ENCODE data around the gene AKAP13. TPM values are rescaled to one million over a fixed set of nuclear protein-coding genes. Genes with fewer than 3 reads are reported as not detected.

The AKAP13 gene
- total and polyA plus RNA-seq, 2 of the 13 experiments (the other 11 are each of a cell fraction or from before 2014, with no cell fraction given): 6.7 to 27.1 TPM

DNA sequence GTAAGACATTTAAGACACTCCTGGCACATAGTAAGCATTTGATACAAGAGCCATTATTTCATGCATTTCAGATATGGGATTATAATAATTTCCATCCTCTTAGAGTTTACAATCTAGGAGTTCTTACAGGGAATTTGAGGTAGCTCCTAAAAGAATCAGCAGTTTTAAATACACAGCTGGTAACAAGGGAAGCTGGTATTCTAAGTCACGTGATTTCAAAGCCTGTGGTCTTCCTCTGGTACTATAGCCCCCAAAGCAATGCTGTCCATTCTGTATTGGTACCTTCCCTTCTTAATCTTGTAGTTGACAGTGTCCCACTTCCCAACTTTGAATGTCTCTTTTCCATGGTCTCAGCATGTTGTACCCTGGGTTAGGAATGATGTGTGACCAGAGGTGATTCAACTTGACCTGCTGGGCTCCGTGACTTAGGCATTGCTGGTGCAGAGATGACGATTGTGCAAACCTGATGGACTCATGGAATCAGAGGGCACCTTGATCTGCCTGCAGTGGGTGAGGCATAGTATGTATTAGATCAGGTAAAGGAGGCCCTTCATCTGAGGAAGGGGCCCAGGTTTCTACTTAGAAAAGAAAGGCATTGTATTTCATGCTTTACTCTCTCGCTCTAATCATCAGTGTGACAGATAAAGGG lies 122.9 kb downstream of the AKAP13 start:
- ChIA-PET CTCF (ENCODE audit: low intra/inter-chr PET ratio, low total read pairs) (interaction anchor here (2.3 kb wide), 1 partner anchor 172 kb away, joined by 7 read pairs; no protein-coding TSS in a partner anchor), POLR2A (no interaction called here)
- WGBS (ENCODE audit: low lambda C conversion rate): 66% methylated on average over 4 of the region's 4 CpGs
- no peak overlapping the region for H3K4me2 ChIP-seq (ENCODE audit: low read depth, low read length)
- no peak overlapping the region for H3K9ac ChIP-seq (ENCODE audit: insufficient read depth, low read depth, low read length)
- H3K4me1 ChIP-seq (ENCODE audit: insufficient read depth, low read length): peaks cover 8% of the 10 kb centered on the region; the same call in 1 of the 2 replicates
- TF ChIP-seq, protein P1, sequence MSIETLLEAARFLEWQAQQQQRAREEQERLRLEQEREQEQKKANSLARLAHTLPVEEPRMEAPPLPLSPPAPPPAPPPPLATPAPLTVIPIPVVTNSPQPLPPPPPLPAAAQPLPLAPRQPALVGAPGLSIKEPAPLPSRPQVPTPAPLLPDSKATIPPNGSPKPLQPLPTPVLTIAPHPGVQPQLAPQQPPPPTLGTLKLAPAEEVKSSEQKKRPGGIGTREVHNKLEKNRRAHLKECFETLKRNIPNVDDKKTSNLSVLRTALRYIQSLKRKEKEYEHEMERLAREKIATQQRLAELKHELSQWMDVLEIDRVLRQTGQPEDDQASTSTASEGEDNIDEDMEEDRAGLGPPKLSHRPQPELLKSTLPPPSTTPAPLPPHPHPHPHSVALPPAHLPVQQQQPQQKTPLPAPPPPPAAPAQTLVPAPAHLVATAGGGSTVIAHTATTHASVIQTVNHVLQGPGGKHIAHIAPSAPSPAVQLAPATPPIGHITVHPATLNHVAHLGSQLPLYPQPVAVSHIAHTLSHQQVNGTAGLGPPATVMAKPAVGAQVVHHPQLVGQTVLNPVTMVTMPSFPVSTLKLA (IDR thresholded peaks at IDR 0.05): no peak
- TF ChIP-seq CEBPB (IDR thresholded peaks at IDR 0.05; ENCODE audit: borderline replicate concordance, low read depth, low read length): peak; percentile 35; the same call in 1 of the 2 replicates
- BruUV-seq (replicated peaks): no TSS peak
- peak; percentile 39; the same call in 2 of the 3 replicates for ATAC-seq
- in situ Hi-C loops (cut with HindIII; ENCODE audit: extremely low pct_ligation_motif_present, low pct_unique_long_range_greater_than_20kb) (no loop called here), intact Hi-C loops (cut with micrococcal nuclease; ENCODE audit: unreplicated experiment) (loop anchor here (5.0 kb wide), 1 partner anchor 171 kb away; no protein-coding TSS in a partner anchor)
- no peak overlapping the region for H2AFZ ChIP-seq (ENCODE audit: low read length)
- H3K36me3 ChIP-seq (replicated peaks in 1 of 2; ENCODE audit: control insufficient read depth in 1 of 2, insufficient read depth in 2 of 2, low read length in 2 of 2): no peaks in the 10 kb centered on the region; a peak in 1 of 5 replicates
- H4K20me1 ChIP-seq (ENCODE audit: insufficient read depth, low read length): 0 out of 2 replicates have a peak, but pooled peaks cover 3% of the 10 kb centered on the region
- H3K79me2 ChIP-seq (ENCODE audit: insufficient read depth, low read length): peaks cover 3% of the 10 kb centered on the region
- H3K9me3 ChIP-seq (ENCODE audit: low read length): no peaks in the 10 kb centered on the region
- no peak overlapping the region for H3K27ac ChIP-seq (ENCODE audit: extremely low read length, insufficient read depth, low read length)
- H3K4me3 ChIP-seq (replicated peaks in 1 of 3; ENCODE audit: insufficient read depth in 1 of 3, low read depth in 2 of 3, low read length in 3 of 3): no peak overlapping the region
- no peak for DNase-seq (ENCODE audit: low spot score)
- FAIRE-seq: no peak
- H3K27me3 ChIP-seq (ENCODE audit: control insufficient read depth in 1 of 2, insufficient read depth in 2 of 2, low read length in 2 of 2): no peaks in the 10 kb centered on the region; a peak in 1 of 5 replicates
